HG03025 (cell line): ENCODE results near the gene NACC2.
"Not testable (repeated sequence)": the region's sequence is repeated elsewhere in the genome, so short reads cannot be mapped to it uniquely, and the experiment has no call there.

Source experiments
- ATAC-seq: cut with Tn5 transposase; IDR thresholded peaks from one replicate; pipeline ENCODE4 v1.9.1; 2021; ENCODE audit warnings: mild to moderate bottlenecking, moderate library complexity; ENCODE audit not compliant: unreplicated experiment, low FRiP score

The NACC2 gene

GRCh38 chr9:135970128-135970815 is 124.8 kb downstream of the NACC2 start:
- no peak for ATAC-seq

GRCh38 chr9:135969064-135969683 is 125.9 kb downstream of the NACC2 start:
- ATAC-seq: no peak

- no peak for ATAC-seq
Observed at GRCh38 chr9:135968601-135969000, 126.5 kb downstream of the NACC2 start.

GRCh38 chr9:135968083-135968476 is 127.0 kb downstream of the NACC2 start:
- ATAC-seq: no peak

- not testable (repeated sequence) for ATAC-seq
Observed at GRCh38 chr9:135966916-135967260, 128.2 kb downstream of the NACC2 start.

GRCh38 chr9:135965124-135965756 is 129.8 kb downstream of the NACC2 start:
- no peak for ATAC-seq

GRCh38 chr9:135963938-135964337 is 131.2 kb downstream of the NACC2 start:
- no peak for ATAC-seq

GRCh38 chr9:135963338-135963737 is 131.8 kb downstream of the NACC2 start:
- ATAC-seq: no peak

GRCh38 chr9:135962696-135963307 is 132.3 kb downstream of the NACC2 start:
- ATAC-seq: no peak

- no peak for ATAC-seq
Observed at GRCh38 chr9:135961811-135962695, 133.0 kb downstream of the NACC2 start.

- ATAC-seq: peak; percentile 76
Observed at GRCh38 chr9:135961277-135961715, 133.8 kb downstream of the NACC2 start, which contains the start of gene UBAC1. UBAC1 (minus strand) TSS chr9:135961373; CDS start chr9:135961162, 211 bp downstream.

GRCh38 chr9:135960411-135961276 is 134.4 kb downstream of the NACC2 start:
- ATAC-seq: peak; percentile 4

GRCh38 chr9:135959814-135960213 is 135.3 kb downstream of the NACC2 start:
- no peak for ATAC-seq

GRCh38 chr9:135958485-135958884 is 136.6 kb downstream of the NACC2 start:
- no peak for ATAC-seq

- ATAC-seq: no peak
Observed at GRCh38 chr9:135957431-135957830, 137.7 kb downstream of the NACC2 start.

- no peak for ATAC-seq
Observed at GRCh38 chr9:135956802-135957174, 138.3 kb downstream of the NACC2 start.
